Activated CD4-positive, alpha-beta T cell treated with anti-CD3 and anti-CD28 coated beads for 36 hours (primary cell): ENCODE results near the gene ME3. TPM values are rescaled to one million over a fixed set of nuclear protein-coding genes. Genes with fewer than 3 reads are reported as not detected.

Experiments used
- ATAC-seq: fragments of 200-7000 bp; cut with Tn5 transposase; one replicate; pipeline ENCODE4 v1.10.0; 2021; ENCODE audit warnings: mild to moderate bottlenecking, moderate library complexity
- CTCF ChIA-PET: fragments of 350-600 bp; sonication (Branson Sonifier 250); formaldehyde crosslinking; loops from one replicate; lab custom pipeline; 2021; ENCODE audit warnings: antibody characterized with exemption; lab: Charles Lee
- POLR2A ChIA-PET: fragments of 350-600 bp; sonication (Branson Sonifier 250); formaldehyde crosslinking; loops from one replicate; lab custom pipeline; 2021; ENCODE audit warnings: antibody characterized with exemption, inconsistent platforms; lab: Charles Lee
- DNase-seq: peaks from one replicate; pipeline ENCODE4 v3.0.0-alpha.2; 2020
- H3K27ac Mint-ChIP-seq: one replicate; pipeline ENCODE4 v1.8.0; 2021; ENCODE audit warnings: mixed read lengths
- H3K27me3 Mint-ChIP-seq: one replicate; pipeline ENCODE4 v1.8.0; 2021; ENCODE audit warnings: mixed read lengths
- H3K36me3 Mint-ChIP-seq: one replicate; pipeline ENCODE4 v1.8.0; 2021; ENCODE audit warnings: low read depth, mixed read lengths
- H3K4me1 Mint-ChIP-seq: one replicate; pipeline ENCODE4 v1.8.0; 2021; ENCODE audit warnings: mixed read lengths
- H3K4me3 Mint-ChIP-seq: one replicate; pipeline ENCODE4 v1.8.0; 2021; ENCODE audit warnings: mild to moderate bottlenecking, moderate library complexity, mixed read lengths
- H3K9me3 Mint-ChIP-seq: one replicate; pipeline ENCODE4 v1.8.0; 2021; ENCODE audit warnings: low read depth, mixed read lengths
- intact Hi-C, 2 experiments: fragments of 100-400 bp; cut with DNase I in 1 of 2; cut with micrococcal nuclease in 1 of 2; formaldehyde crosslinking; loops; one replicate each; pipeline versions ENCODE4 v1.14.2 to v1.15.1; 2022 to 2024; cut with DNase I, micrococcal nuclease
- total RNA-seq, 2 experiments: library from RNA; stranded (reverse); gene quantifications; one replicate each; pipeline ENCODE4 v1.2.3, GENCODE V29; 2021

The ME3 gene
- total RNA-seq, 2 experiments from 2014 or later = 4.0 to 6.0 TPM

- Mint-ChIP-seq H3K4me3 (no peak overlapping the region), H3K9me3 (peaks cover 16% of the 10 kb centered on the region), H3K4me1 (peaks cover 52% of the 10 kb centered on the region), H3K36me3 (peaks cover 26% of the 10 kb centered on the region), H3K27ac (no peak overlapping the region), H3K27me3 (peaks cover 1% of the 10 kb centered on the region)
- ChIA-PET CTCF (interaction anchor here (1.7 kb wide), 1 partner anchor 12 kb away, joined by 13 read pairs; no protein-coding TSS in a partner anchor), POLR2A (no interaction called here)
- ATAC-seq (no peak), DNase-seq (no peak)
- intact Hi-C loops = loop anchor here in 1 of 2 experiments (10.0 kb wide), 2 partner anchors 551 to 841 kb away; no protein-coding TSS in a partner anchor
Observed at GRCh38 chr11:86595955-86596354, 76.5 kb downstream of the ME3 start.

- ChIA-PET CTCF (interaction anchor here (1.1 to 4.3 kb wide), 2 partner anchors 10 to 13 kb away, joined by 3 to 34 read pairs; no protein-coding TSS in a partner anchor), POLR2A (no interaction called here)
- ATAC-seq = no peak
- no peak overlapping the region for H3K4me3 Mint-ChIP-seq
- H3K4me1 Mint-ChIP-seq = peaks cover 57% of the 10 kb centered on the region
- intact Hi-C loops = loop anchor here in 1 of 2 experiments (10.0 kb wide), 2 partner anchors 551 to 841 kb away; no protein-coding TSS in a partner anchor
- peaks cover 1% of the 10 kb centered on the region for H3K27me3 Mint-ChIP-seq
- H3K36me3 Mint-ChIP-seq = peaks cover 26% of the 10 kb centered on the region
- H3K27ac Mint-ChIP-seq = no peak overlapping the region
- peaks cover 16% of the 10 kb centered on the region for H3K9me3 Mint-ChIP-seq
- no peak for DNase-seq
Observed at GRCh38 chr11:86595451-86595850, 77.0 kb downstream of the ME3 start.

- ATAC-seq (no peak), DNase-seq (no peak)
- ChIA-PET POLR2A (no interaction called here), CTCF (interaction anchor here (1.1 to 4.3 kb wide), 3 partner anchors 9 to 20 kb away, joined by 3 to 34 read pairs (median 3); no protein-coding TSS in a partner anchor)
- Mint-ChIP-seq H3K4me3 (no peak overlapping the region), H3K9me3 (peaks cover 16% of the 10 kb centered on the region), H3K4me1 (peaks cover 64% of the 10 kb centered on the region), H3K36me3 (peaks cover 26% of the 10 kb centered on the region), H3K27ac (peak overlapping the region; percentile 34), H3K27me3 (peaks cover 1% of the 10 kb centered on the region)
- intact Hi-C loops = loop anchor here (5.0 to 10.0 kb wide), 8 partner anchors 137 to 1763 kb away; partner anchors contain the start of gene PICALM (in 1 of the 2)
Observed at GRCh38 chr11:86594746-86595145, 77.7 kb downstream of the ME3 start.

DNA sequence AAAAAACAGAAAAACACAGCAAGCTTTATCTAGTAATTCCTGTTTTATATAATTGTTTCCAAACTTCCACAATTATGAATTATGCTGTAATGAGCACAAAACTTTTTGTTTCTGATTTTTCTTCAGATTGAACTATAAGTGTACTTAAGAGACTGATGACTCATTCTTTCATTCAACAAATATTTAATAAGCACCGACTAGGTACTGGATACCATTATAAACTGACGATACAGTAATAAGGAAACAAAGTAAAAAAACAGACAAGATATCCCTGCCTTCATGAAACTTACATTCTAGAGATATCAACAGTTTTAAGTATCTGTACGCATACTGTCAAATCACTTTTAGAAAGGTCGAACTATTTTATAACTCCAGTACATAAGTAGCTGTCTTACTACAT lies 78.6 kb downstream of the ME3 start:
- intact Hi-C loops = loop anchor here (1.0 to 10.0 kb wide), 21 partner anchors 83 to 1763 kb away; partner anchors contain the start of genes PICALM (in 2 of the 2) and TMEM126B (in 1 of the 2)
- CTCF ChIA-PET = interaction anchor here (0.7 to 4.3 kb wide), 6 partner anchors 15 to 770 kb away, joined by 3 to 34 read pairs (median 4); no protein-coding TSS in a partner anchor
- peaks cover 68% of the 10 kb centered on the region for H3K4me1 Mint-ChIP-seq
- no peaks in the 10 kb centered on the region for H3K27me3 Mint-ChIP-seq
- DNase-seq (no peak), ATAC-seq (no peak)
- peaks cover 21% of the 10 kb centered on the region for H3K36me3 Mint-ChIP-seq
- H3K4me3 Mint-ChIP-seq = no peak overlapping the region
- POLR2A ChIA-PET = interaction anchor here (1.8 kb wide), 1 partner anchor 212 kb away, joined by 10 read pairs; no protein-coding TSS in a partner anchor
- H3K27ac Mint-ChIP-seq = peak overlapping the region; percentile 52
- peaks cover 11% of the 10 kb centered on the region for H3K9me3 Mint-ChIP-seq

- intact Hi-C loops = loop anchor here (1.0 to 10.0 kb wide), 22 partner anchors 82 to 1764 kb away; partner anchors contain the start of genes PICALM (in 2 of the 2) and TMEM126B (in 1 of the 2)
- DNase-seq = peak; percentile 96
- peaks cover 8% of the 10 kb centered on the region for H3K9me3 Mint-ChIP-seq
- no peak overlapping the region for H3K4me3 Mint-ChIP-seq
- H3K27ac Mint-ChIP-seq = peak overlapping the region; percentile 87
- H3K27me3 Mint-ChIP-seq = no peaks in the 10 kb centered on the region
- peaks cover 70% of the 10 kb centered on the region for H3K4me1 Mint-ChIP-seq
- ChIA-PET POLR2A (interaction anchor here (0.6 to 1.8 kb wide), 5 partner anchors 58 to 213 kb away, joined by 3 to 10 read pairs (median 5); no protein-coding TSS in a partner anchor), CTCF (interaction anchor here (0.7 to 4.3 kb wide), 9 partner anchors 12 to 769 kb away, joined by 3 to 34 read pairs (median 4); no protein-coding TSS in a partner anchor)
- peaks cover 21% of the 10 kb centered on the region for H3K36me3 Mint-ChIP-seq
- peak; percentile 96 for ATAC-seq
Observed at GRCh38 chr11:86592659-86593451, 79.6 kb downstream of the ME3 start.

DNA sequence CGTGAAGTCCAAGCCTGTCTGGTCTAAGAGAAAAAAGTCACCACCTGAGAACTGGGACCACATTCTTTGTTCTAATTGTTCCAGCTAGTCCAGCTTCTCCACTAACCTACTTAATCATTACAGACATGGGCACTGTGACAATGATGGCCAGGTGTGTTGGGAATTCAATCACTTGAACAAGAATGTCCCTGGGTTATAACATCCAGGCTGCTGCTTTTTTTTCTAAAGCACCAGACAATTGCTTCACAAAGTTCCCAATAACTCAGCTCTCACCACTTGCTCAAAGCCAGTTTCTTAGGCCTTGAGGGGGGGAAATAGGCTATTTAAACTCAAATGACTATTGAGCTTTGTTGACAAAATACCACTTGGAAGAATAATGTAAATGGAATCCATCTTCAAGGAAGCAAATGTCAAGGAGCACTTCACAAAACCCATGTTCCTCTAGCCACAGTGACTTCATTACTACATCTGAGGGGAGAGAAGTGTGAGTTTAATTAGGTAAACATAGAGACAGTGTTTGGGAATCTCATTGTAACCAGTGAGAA lies 80.3 kb downstream of the ME3 start:
- no peak for DNase-seq
- H3K4me3 Mint-ChIP-seq = no peak overlapping the region
- peak overlapping the region; percentile 78 for H3K27ac Mint-ChIP-seq
- peaks cover 76% of the 10 kb centered on the region for H3K4me1 Mint-ChIP-seq
- intact Hi-C loops = loop anchor here (1.0 to 10.0 kb wide), 12 partner anchors 135 to 1765 kb away; partner anchors contain the start of gene PICALM (in 1 of the 2)
- ATAC-seq = no peak
- H3K9me3 Mint-ChIP-seq = peaks cover 7% of the 10 kb centered on the region
- no peaks in the 10 kb centered on the region for H3K27me3 Mint-ChIP-seq
- H3K36me3 Mint-ChIP-seq = peaks cover 21% of the 10 kb centered on the region
- ChIA-PET POLR2A (interaction anchor here (0.6 to 1.8 kb wide), 4 partner anchors 57 to 214 kb away, joined by 3 to 10 read pairs (median 5); no protein-coding TSS in a partner anchor), CTCF (interaction anchor here (1.0 to 4.3 kb wide), 6 partner anchors 15 to 214 kb away, joined by 3 to 34 read pairs (median 6); no protein-coding TSS in a partner anchor)

GRCh38 chr11:86591631-86592030 lies 80.8 kb downstream of the ME3 start:
- Mint-ChIP-seq H3K9me3 (peaks cover 7% of the 10 kb centered on the region), H3K4me1 (peaks cover 73% of the 10 kb centered on the region), H3K27me3 (no peaks in the 10 kb centered on the region), H3K27ac (peak overlapping the region; percentile 78), H3K36me3 (peaks cover 18% of the 10 kb centered on the region), H3K4me3 (no peak overlapping the region)
- intact Hi-C loops = loop anchor here (1.0 to 10.0 kb wide), 12 partner anchors 134 to 1766 kb away; partner anchors contain the start of gene PICALM (in 1 of the 2)
- POLR2A ChIA-PET = no interaction called here
- CTCF ChIA-PET = interaction anchor here (1.7 to 4.3 kb wide), 2 partner anchors 17 to 214 kb away, joined by 8 to 34 read pairs; no protein-coding TSS in a partner anchor
- no peak for ATAC-seq
- no peak for DNase-seq

DNA sequence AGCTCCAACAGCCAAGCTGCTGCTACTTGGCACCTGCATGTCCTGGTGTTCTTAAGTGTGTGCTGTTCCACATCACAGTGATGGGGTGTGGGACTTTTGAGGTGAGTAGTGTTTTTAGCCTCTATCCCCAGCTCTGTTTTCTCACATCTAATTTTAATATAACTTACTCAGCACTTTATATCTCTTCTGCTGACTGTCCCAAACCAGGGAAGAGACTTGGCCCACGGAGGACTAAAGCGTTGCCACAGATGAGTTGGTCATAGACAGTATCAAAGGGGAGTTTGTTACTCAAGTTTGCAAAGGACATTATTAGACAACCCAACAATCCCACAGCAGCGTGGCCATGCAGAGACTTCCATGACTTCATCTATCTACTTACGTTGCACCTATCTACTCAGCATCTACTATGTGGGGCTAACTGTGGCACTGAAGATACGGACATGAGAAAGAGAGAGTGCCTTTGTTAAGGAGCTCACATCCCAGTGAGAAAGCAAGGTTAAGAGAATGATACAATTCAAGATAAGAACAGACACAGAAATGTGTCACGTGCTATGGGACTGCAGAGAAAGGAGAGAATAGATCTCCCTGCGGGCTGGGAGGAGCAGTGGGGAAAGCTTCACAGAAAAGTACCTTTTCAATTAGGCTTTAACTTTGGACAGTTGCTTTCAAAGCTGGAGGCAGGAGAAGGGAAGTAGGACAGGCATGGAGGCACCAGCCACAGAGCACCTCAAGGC lies 82.4 kb downstream of the ME3 start:
- CTCF ChIA-PET = interaction anchor here (0.7 to 2.9 kb wide), 4 partner anchors 13 to 844 kb away, joined by 3 to 13 read pairs (median 3); no protein-coding TSS in a partner anchor
- no peak for ATAC-seq
- Mint-ChIP-seq H3K4me1 (peaks cover 62% of the 10 kb centered on the region), H3K27me3 (no peaks in the 10 kb centered on the region), H3K9me3 (peaks cover 7% of the 10 kb centered on the region), H3K36me3 (peaks cover 18% of the 10 kb centered on the region), H3K27ac (peak overlapping the region; percentile 4), H3K4me3 (no peak overlapping the region)
- POLR2A ChIA-PET = interaction anchor here (0.5 to 0.6 kb wide), 3 partner anchors 52 to 86 kb away, joined by 3 to 5 read pairs (median 3); no protein-coding TSS in a partner anchor
- DNase-seq = no peak
- intact Hi-C loops = loop anchor here (5.0 to 10.0 kb wide), 8 partner anchors 133 to 1767 kb away; partner anchors contain the start of gene PICALM (in 1 of the 2)

GRCh38 chr11:86589204-86589603 lies 83.2 kb downstream of the ME3 start:
- Mint-ChIP-seq H3K4me3 (no peak overlapping the region), H3K9me3 (peaks cover 6% of the 10 kb centered on the region), H3K27ac (no peak overlapping the region), H3K36me3 (peaks cover 13% of the 10 kb centered on the region), H3K27me3 (no peaks in the 10 kb centered on the region), H3K4me1 (peaks cover 55% of the 10 kb centered on the region)
- POLR2A ChIA-PET = no interaction called here
- intact Hi-C loops = no loop called here
- ATAC-seq (no peak), DNase-seq (no peak)
- CTCF ChIA-PET = interaction anchor here (2.9 kb wide), 1 partner anchor 19 kb away, joined by 13 read pairs; no protein-coding TSS in a partner anchor

GRCh38 chr11:86588566-86589090 lies 83.8 kb downstream of the ME3 start:
- ChIA-PET CTCF (interaction anchor here (0.7 to 2.9 kb wide), 3 partner anchors 12 to 352 kb away, joined by 4 to 13 read pairs (median 6); no protein-coding TSS in a partner anchor), POLR2A (no interaction called here)
- ATAC-seq (no peak), DNase-seq (no peak)
- Mint-ChIP-seq H3K27me3 (no peaks in the 10 kb centered on the region), H3K4me1 (peaks cover 49% of the 10 kb centered on the region), H3K27ac (no peak overlapping the region), H3K36me3 (peaks cover 13% of the 10 kb centered on the region), H3K4me3 (no peak overlapping the region), H3K9me3 (peaks cover 6% of the 10 kb centered on the region)
- intact Hi-C loops = no loop called here
